ENCODE data around the gene PCBP3.

The PCBP3 gene

GRCh38 chr21:45792682-45793383 is 149.3 kb downstream of the PCBP3 start:
- peaks cover 0 to 2% of the 10 kb centered on the region in 2 donors for H3K9me3 ChIP-seq (ENCODE audit: control insufficient read depth in 2 of 2, low read length in 2 of 2)
- no peaks in the 10 kb centered on the region for H3K4me1 ChIP-seq (ENCODE audit: control insufficient read depth, insufficient read depth, low read length)
- no peak overlapping the region for H3K9ac ChIP-seq (ENCODE audit: low read length in 2 of 2)
- H3K27me3 ChIP-seq (ENCODE audit: control insufficient read depth in 1 of 2, insufficient read depth in 2 of 2, low read length in 2 of 2): peaks cover 0 to 5% of the 10 kb centered on the region in 2 donors
- no peaks in the 10 kb centered on the region for H3K36me3 ChIP-seq (ENCODE audit: control insufficient read depth in 2 of 2, insufficient read depth in 2 of 2, low read length in 2 of 2)
- H3K27ac ChIP-seq (ENCODE audit: low read length): no peak overlapping the region
- H3K4me3 ChIP-seq (ENCODE audit: low read length in 2 of 2): no peak overlapping the region

GRCh38 chr21:45794027-45794426 is 150.5 kb downstream of the PCBP3 start:
- H3K9ac ChIP-seq (ENCODE audit: low read length in 2 of 2): no peak overlapping the region
- H3K36me3 ChIP-seq (ENCODE audit: control insufficient read depth in 2 of 2, insufficient read depth in 2 of 2, low read length in 2 of 2): no peaks in the 10 kb centered on the region
- H3K4me1 ChIP-seq (ENCODE audit: control insufficient read depth, insufficient read depth, low read length): no peaks in the 10 kb centered on the region
- peaks cover 0 to 2% of the 10 kb centered on the region in 2 donors for H3K27me3 ChIP-seq (ENCODE audit: control insufficient read depth in 1 of 2, insufficient read depth in 2 of 2, low read length in 2 of 2)
- peaks cover 0 to 2% of the 10 kb centered on the region in 2 donors for H3K9me3 ChIP-seq (ENCODE audit: control insufficient read depth in 2 of 2, low read length in 2 of 2)
- no peak overlapping the region for H3K4me3 ChIP-seq (ENCODE audit: low read length in 2 of 2)
- H3K27ac ChIP-seq (ENCODE audit: low read length): no peak overlapping the region

DNA sequence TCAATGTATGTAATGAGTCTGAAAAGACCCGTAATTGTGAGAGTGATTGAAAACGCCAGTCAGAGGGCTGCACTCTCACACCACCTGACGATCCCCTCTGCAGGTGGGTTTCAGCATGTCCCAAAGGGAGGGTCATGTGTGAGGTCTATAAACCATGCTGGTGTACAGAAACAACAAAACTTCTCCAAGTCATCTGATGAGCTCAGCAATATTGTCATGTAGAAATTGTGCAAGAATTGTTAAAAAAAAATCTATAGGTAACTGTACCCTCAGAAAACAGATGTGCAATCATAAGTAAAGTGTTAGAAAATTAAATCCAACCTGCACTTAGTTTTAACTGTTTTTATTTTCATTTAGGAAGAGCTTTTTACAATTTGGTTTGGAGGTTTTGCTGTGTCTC is 152.5 kb downstream of the PCBP3 start:
- Histone ChIP-seq H3K27me3 (ENCODE audit: control insufficient read depth in 1 of 2, insufficient read depth in 2 of 2, low read length in 2 of 2) (peaks cover 0 to 2% of the 10 kb centered on the region in 2 donors), H3K9ac (ENCODE audit: low read length in 2 of 2) (no peak overlapping the region), H3K4me1 (ENCODE audit: control insufficient read depth, insufficient read depth, low read length) (no peaks in the 10 kb centered on the region), H3K9me3 (ENCODE audit: control insufficient read depth in 2 of 2, low read length in 2 of 2) (peaks cover 0 to 2% of the 10 kb centered on the region in 2 donors), H3K36me3 (ENCODE audit: control insufficient read depth in 2 of 2, insufficient read depth in 2 of 2, low read length in 2 of 2) (no peaks in the 10 kb centered on the region), H3K27ac (ENCODE audit: low read length) (no peak overlapping the region), H3K4me3 (ENCODE audit: low read length in 2 of 2) (no peak overlapping the region)

DNA sequence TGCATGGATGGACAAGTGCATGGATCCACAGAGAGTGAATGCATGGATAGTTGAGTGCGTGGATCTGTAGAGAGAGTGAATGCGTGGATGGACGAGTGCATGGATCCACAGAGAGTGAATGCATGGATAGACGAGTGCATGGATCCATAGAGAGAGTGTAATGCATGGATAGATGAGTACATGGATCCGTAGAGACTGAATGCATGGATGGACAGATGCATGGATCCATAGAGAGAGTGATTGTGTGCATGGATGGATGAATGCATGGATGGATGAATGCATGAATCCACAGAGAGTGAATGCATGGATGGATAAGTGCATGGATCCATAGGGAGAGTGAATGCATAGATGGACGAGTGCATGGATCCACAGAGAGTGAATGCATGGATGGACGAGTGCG is 153.8 kb downstream of the PCBP3 start:
- Histone ChIP-seq H3K9ac (ENCODE audit: low read length in 2 of 2) (no peak overlapping the region), H3K36me3 (ENCODE audit: control insufficient read depth in 2 of 2, insufficient read depth in 2 of 2, low read length in 2 of 2) (no peaks in the 10 kb centered on the region)

DNA sequence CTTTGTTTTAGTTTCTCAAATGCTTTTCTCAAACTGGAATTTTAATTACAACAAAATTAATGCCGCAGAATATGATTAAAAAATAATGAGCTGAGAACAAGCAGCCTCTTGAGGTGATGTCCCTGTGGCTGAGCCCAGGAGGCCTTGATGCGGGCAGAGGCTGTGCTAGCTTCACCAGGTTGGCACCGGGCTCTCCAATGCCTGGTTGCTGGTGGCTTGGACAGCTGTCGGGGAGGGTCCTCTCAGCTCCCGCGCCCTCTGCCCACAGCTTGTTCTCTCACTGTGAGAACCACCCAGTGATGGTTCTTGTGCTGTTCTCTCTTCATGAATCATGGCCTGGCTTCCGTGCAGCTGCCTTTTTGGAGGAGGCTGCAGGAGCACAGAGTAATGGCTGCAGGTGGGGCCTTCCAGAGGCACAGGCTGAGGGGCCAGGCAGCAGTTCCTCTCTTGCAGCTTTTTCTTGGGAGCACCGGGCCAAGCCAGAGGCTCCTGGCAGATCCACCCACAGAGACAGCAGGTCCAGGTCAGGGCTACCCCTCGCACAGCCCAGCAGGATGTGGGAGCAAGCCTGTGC is 156.3 kb downstream of the PCBP3 start:
- Histone ChIP-seq H3K4me3 (ENCODE audit: low read length in 2 of 2) (no peak overlapping the region), H3K4me1 (ENCODE audit: control insufficient read depth, insufficient read depth, low read length) (no peaks in the 10 kb centered on the region), H3K27me3 (ENCODE audit: control insufficient read depth in 1 of 2, insufficient read depth in 2 of 2, low read length in 2 of 2) (peaks cover 0 to 2% of the 10 kb centered on the region in 2 donors), H3K27ac (ENCODE audit: low read length) (no peak overlapping the region), H3K9ac (ENCODE audit: low read length in 2 of 2) (no peak overlapping the region), H3K36me3 (ENCODE audit: control insufficient read depth in 2 of 2, insufficient read depth in 2 of 2, low read length in 2 of 2) (no peaks in the 10 kb centered on the region), H3K9me3 (ENCODE audit: control insufficient read depth in 2 of 2, low read length in 2 of 2) (peaks cover 0 to 2% of the 10 kb centered on the region in 2 donors)

More for the DNA sequence above, 153.8 kb downstream of the PCBP3 start:
- H3K27ac ChIP-seq (ENCODE audit: low read length): no peak overlapping the region
- peaks cover 0 to 2% of the 10 kb centered on the region in 2 donors for H3K27me3 ChIP-seq (ENCODE audit: control insufficient read depth in 1 of 2, insufficient read depth in 2 of 2, low read length in 2 of 2)
- H3K9me3 ChIP-seq (ENCODE audit: control insufficient read depth in 2 of 2, low read length in 2 of 2): peaks cover 0 to 2% of the 10 kb centered on the region in 2 donors
- no peak overlapping the region for H3K4me3 ChIP-seq (ENCODE audit: low read length in 2 of 2)
- no peaks in the 10 kb centered on the region for H3K4me1 ChIP-seq (ENCODE audit: control insufficient read depth, insufficient read depth, low read length)

- Histone ChIP-seq H3K9me3 (ENCODE audit: control insufficient read depth in 2 of 2, low read length in 2 of 2) (peaks cover 0 to 2% of the 10 kb centered on the region in 2 donors), H3K27ac (ENCODE audit: low read length) (no peak overlapping the region), H3K36me3 (ENCODE audit: control insufficient read depth in 2 of 2, insufficient read depth in 2 of 2, low read length in 2 of 2) (no peaks in the 10 kb centered on the region)
Observed at GRCh38 chr21:45800339-45801080, 157.0 kb downstream of the PCBP3 start.

DNA sequence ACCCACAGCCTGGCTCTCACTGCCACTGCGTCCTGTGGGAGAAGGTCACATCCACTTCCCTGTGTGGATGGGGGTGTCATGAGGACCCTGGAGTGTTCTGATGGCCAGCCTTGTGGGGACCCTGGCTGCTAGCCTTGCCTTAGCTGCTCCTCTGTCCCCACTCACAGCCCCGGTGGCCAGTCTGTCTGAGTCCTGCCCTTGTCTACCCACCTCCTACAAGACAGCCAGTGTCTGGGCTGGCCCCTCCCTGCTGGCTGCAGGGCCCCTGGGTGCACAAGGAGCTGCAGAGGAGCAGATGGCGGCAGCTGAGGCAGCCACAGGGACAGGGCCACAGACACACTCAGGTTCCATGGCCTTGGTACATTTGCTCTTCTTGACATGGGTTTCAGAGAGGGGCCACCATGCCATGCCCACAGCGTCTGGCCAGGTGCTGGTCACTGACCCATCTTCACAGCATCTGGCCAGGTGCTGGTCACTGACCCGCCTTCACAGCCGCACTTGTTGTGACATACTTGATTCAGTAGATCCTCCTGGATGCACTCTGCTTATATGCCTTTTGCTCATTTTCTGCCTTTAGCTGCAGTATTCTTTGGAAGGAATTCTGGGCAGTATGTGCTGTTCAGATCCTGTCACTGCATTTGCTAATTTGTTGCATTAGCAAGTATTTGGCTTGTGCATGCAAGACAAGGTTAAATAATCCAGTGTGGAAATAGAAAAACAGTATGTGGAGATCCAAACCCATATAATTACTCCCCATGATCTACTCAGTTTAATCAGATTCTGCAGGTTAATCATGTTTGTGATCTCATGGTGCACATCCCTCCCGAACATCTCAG is 157.8 kb downstream of the PCBP3 start:
- Histone ChIP-seq H3K9ac (ENCODE audit: low read length in 2 of 2) (no peak overlapping the region), H3K4me1 (ENCODE audit: control insufficient read depth, insufficient read depth, low read length) (no peaks in the 10 kb centered on the region), H3K36me3 (ENCODE audit: control insufficient read depth in 2 of 2, insufficient read depth in 2 of 2, low read length in 2 of 2) (no peaks in the 10 kb centered on the region), H3K9me3 (ENCODE audit: control insufficient read depth in 2 of 2, low read length in 2 of 2) (peaks cover 0 to 2% of the 10 kb centered on the region in 2 donors), H3K27ac (ENCODE audit: low read length) (no peak overlapping the region), H3K4me3 (ENCODE audit: low read length in 2 of 2) (no peak overlapping the region), H3K27me3 (ENCODE audit: control insufficient read depth in 1 of 2, insufficient read depth in 2 of 2, low read length in 2 of 2) (peaks cover 0 to 2% of the 10 kb centered on the region in 2 donors)

More at GRCh38 chr21:45800339-45801080, 157.0 kb downstream of the PCBP3 start:
- Histone ChIP-seq H3K9ac (ENCODE audit: low read length in 2 of 2) (no peak overlapping the region), H3K4me1 (ENCODE audit: control insufficient read depth, insufficient read depth, low read length) (no peaks in the 10 kb centered on the region), H3K27me3 (ENCODE audit: control insufficient read depth in 1 of 2, insufficient read depth in 2 of 2, low read length in 2 of 2) (peaks cover 0 to 2% of the 10 kb centered on the region in 2 donors), H3K4me3 (ENCODE audit: low read length in 2 of 2) (no peak overlapping the region)

- H3K9me3 ChIP-seq (ENCODE audit: control insufficient read depth in 2 of 2, low read length in 2 of 2): peaks cover 0 to 2% of the 10 kb centered on the region in 2 donors
- no peaks in the 10 kb centered on the region for H3K4me1 ChIP-seq (ENCODE audit: control insufficient read depth, insufficient read depth, low read length)
- no peak overlapping the region for H3K27ac ChIP-seq (ENCODE audit: low read length)
- H3K4me3 ChIP-seq (ENCODE audit: low read length in 2 of 2): no peak overlapping the region
- no peaks in the 10 kb centered on the region for H3K36me3 ChIP-seq (ENCODE audit: control insufficient read depth in 2 of 2, insufficient read depth in 2 of 2, low read length in 2 of 2)
- no peak overlapping the region for H3K9ac ChIP-seq (ENCODE audit: low read length in 2 of 2)
- H3K27me3 ChIP-seq (ENCODE audit: control insufficient read depth in 1 of 2, insufficient read depth in 2 of 2, low read length in 2 of 2): peaks cover 0 to 2% of the 10 kb centered on the region in 2 donors
Observed at GRCh38 chr21:45801989-45802388, 158.5 kb downstream of the PCBP3 start.

DNA sequence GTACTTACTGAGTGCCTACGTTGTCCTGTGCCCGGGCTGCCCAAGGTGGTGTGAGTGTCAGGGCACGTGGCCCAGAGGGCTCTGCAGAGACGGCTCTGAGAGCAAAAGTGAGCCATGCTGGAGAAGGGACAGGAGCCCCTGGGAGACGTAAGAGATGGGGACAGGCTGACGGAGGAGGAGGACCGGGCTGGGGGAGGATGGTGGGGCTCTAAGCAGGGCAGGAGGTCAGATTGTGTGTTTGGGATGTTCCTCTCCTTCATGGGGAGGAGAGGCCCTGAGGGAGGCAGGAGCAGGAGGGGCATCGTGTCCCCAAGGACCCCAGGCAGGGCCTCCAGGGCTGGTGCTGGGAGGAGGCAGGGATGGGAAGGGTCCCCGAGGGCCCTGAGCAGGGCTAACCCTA is 158.9 kb downstream of the PCBP3 start:
- H3K36me3 ChIP-seq (ENCODE audit: control insufficient read depth in 2 of 2, insufficient read depth in 2 of 2, low read length in 2 of 2): no peaks in the 10 kb centered on the region
- H3K4me3 ChIP-seq (ENCODE audit: low read length in 2 of 2): no peak overlapping the region
- H3K9me3 ChIP-seq (ENCODE audit: control insufficient read depth in 2 of 2, low read length in 2 of 2): peaks cover 0 to under 1% of the 10 kb centered on the region in 2 donors
- no peak overlapping the region for H3K27ac ChIP-seq (ENCODE audit: low read length)
- no peaks in the 10 kb centered on the region for H3K4me1 ChIP-seq (ENCODE audit: control insufficient read depth, insufficient read depth, low read length)
- H3K9ac ChIP-seq (ENCODE audit: low read length in 2 of 2): no peak overlapping the region
- no peaks in the 10 kb centered on the region for H3K27me3 ChIP-seq (ENCODE audit: control insufficient read depth in 1 of 2, insufficient read depth in 2 of 2, low read length in 2 of 2)

DNA sequence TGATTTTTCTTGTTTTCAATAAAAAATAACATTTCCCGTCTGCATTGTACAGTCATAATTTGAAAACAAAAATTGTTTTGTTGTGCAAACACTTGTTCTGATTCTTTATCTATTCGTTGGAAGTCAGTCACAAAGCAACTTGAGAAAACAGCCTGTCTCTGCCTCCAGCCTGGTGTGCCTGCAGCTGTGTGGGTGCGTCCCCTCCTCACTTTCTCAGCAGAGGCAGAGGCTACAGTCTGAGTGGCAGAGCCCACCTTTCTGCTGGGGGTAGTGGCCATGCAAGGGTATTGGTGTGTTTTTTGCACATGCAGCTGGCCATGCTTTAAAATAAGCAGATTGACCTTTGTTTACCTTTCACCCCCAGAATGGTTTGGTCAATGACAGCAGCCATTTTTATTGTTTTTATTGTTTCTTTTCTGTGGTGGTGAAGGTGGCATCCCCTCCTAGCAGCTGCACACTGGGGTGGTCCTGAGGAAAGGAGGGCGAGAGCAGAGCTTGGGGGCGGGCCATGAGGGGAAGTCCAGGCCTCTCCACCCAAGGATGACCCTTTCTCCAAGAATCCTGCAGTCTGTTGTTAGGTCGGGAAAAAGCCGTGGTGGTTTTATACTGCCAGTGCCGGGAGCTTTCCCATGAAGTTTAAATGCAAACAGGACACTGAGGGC is 159.6 kb downstream of the PCBP3 start:
- no peaks in the 10 kb centered on the region for H3K27me3 ChIP-seq (ENCODE audit: control insufficient read depth in 1 of 2, insufficient read depth in 2 of 2, low read length in 2 of 2)
- H3K36me3 ChIP-seq (ENCODE audit: control insufficient read depth in 2 of 2, insufficient read depth in 2 of 2, low read length in 2 of 2): no peaks in the 10 kb centered on the region
- H3K9me3 ChIP-seq (ENCODE audit: control insufficient read depth in 2 of 2, low read length in 2 of 2): no peaks in the 10 kb centered on the region
- no peak overlapping the region for H3K9ac ChIP-seq (ENCODE audit: low read length in 2 of 2)
- no peaks in the 10 kb centered on the region for H3K4me1 ChIP-seq (ENCODE audit: control insufficient read depth, insufficient read depth, low read length)
- no peak overlapping the region for H3K27ac ChIP-seq (ENCODE audit: low read length)
- H3K4me3 ChIP-seq (ENCODE audit: low read length in 2 of 2): no peak overlapping the region
